Endothelial cell of umbilical vein (primary cell): ENCODE measurements around the gene ULK4. TPM values are rescaled to one million over a fixed set of nuclear protein-coding genes. Genes with fewer than 3 reads are reported as not detected.

ENCODE experiments used
- BruUV-seq: library from RNA; stranded (reverse); fragments of 400-500 nt; replicated peaks from 2 replicates; lab custom pipeline; 2021; lab: Mats Ljungman, UMichigan
- CTCF ChIA-PET: fragments of 300-600, 350-600 bp; sonication (Branson Sonifier 250); formaldehyde crosslinking; loops from one replicate; lab custom pipeline; 2021; ENCODE audit warnings: antibody characterized with exemption, inconsistent platforms; lab: Charles Lee
- POLR2A ChIA-PET: fragments of 300-600, 350-600 bp; sonication (Branson Sonifier 250); formaldehyde crosslinking; loops from one replicate; lab custom pipeline; 2021; ENCODE audit warnings: antibody characterized with exemption, inconsistent platforms; lab: Charles Lee
- DNase-seq: peaks from one replicate; pipeline ENCODE4 v3.0.0-alpha.2; 2011; ENCODE audit warnings: low read depth, low spot score
- FAIRE-seq: peaks from 2 replicates; lab custom pipeline; 2011; peaks lifted over from hg19 to GRCh38; lab: Jason Lieb, UNC
- H2AFZ ChIP-seq: 2 replicates; pipeline ENCODE4 v1.6.0; 2012; ENCODE audit warnings: low read depth, low read length, control low read depth, inconsistent platforms
- H3K27ac ChIP-seq: 2 replicates; pipeline ENCODE4 v1.5.1; 2011; ENCODE audit warnings: low read depth, mild to moderate bottlenecking, control low read depth, low read length, moderate library complexity; ENCODE audit not compliant: insufficient read depth
- H3K27me3 ChIP-seq, 2 experiments: 2 replicates each; pipeline versions ENCODE4 v1.6.0 to v1.6.1; 2011; ENCODE audit warnings: low read length in 2 of 2, mixed read lengths in 1 of 2; ENCODE audit not compliant: control insufficient read depth in 2 of 2, insufficient read depth in 2 of 2
- H3K36me3 ChIP-seq, 2 experiments: 2 replicates in 1 of 2; 3 replicates in 1 of 2; pipeline ENCODE4 v1.5.1; 2011; ENCODE audit warnings: low read length in 2 of 2, mild to moderate bottlenecking in 1 of 2, moderate library complexity in 1 of 2; ENCODE audit not compliant: control insufficient read depth in 2 of 2, insufficient read depth in 2 of 2; ENCODE audit errors: extremely low read depth in 1 of 2
- H3K4me1 ChIP-seq: 3 replicates; pipeline ENCODE4 v1.5.1; 2011; ENCODE audit warnings: mild to moderate bottlenecking, low read length; ENCODE audit not compliant: control insufficient read depth, insufficient read depth; ENCODE audit errors: extremely low read depth
- H3K4me2 ChIP-seq: 2 replicates; pipeline ENCODE4 v1.6.1; 2011; ENCODE audit warnings: low read length, control low read depth, mixed read lengths; ENCODE audit not compliant: insufficient read depth
- H3K4me3 ChIP-seq, 3 experiments: fragments of 200-600 bp in 1 of 3; sonication (generic), shearing (Covaris generic) in 1 of 3; replicated peaks in 1 of 3; 2 replicates each; pipeline ENCODE4 v1.5.1; 2011 to 2016; ENCODE audit warnings: control low read depth in 3 of 3, low read length in 3 of 3, mild to moderate bottlenecking in 2 of 3, inconsistent platforms in 1 of 3, low read depth in 1 of 3, moderate library complexity in 1 of 3; ENCODE audit not compliant: insufficient read depth in 1 of 3
- H3K79me2 ChIP-seq: 2 replicates; pipeline ENCODE4 v1.6.0; 2012; ENCODE audit warnings: low read length, inconsistent platforms; ENCODE audit not compliant: control insufficient read depth, insufficient read depth
- H3K9ac ChIP-seq: replicated peaks from 2 replicates; pipeline ENCODE3; 2011; ENCODE audit warnings: low read length, control low read depth; ENCODE audit not compliant: insufficient read depth; ENCODE audit errors: extremely low read depth
- H3K9me1 ChIP-seq: replicated peaks from 3 replicates; pipeline ENCODE4 v1.6.0; 2011; ENCODE audit warnings: mild to moderate bottlenecking, low read length; ENCODE audit not compliant: control insufficient read depth, insufficient read depth; ENCODE audit errors: extremely low read depth
- H3K9me3 ChIP-seq: replicated peaks from 2 replicates; pipeline ENCODE4 v1.5.1; 2012; ENCODE audit warnings: low read length, inconsistent platforms; ENCODE audit not compliant: control insufficient read depth, insufficient read depth
- H4K20me1 ChIP-seq: replicated peaks from 2 replicates; pipeline ENCODE3; 2011; ENCODE audit warnings: mild to moderate bottlenecking, low read length; ENCODE audit not compliant: control insufficient read depth, insufficient read depth; ENCODE audit errors: extremely low read depth
- EZH2 ChIP-seq: IDR thresholded peaks from 2 replicates; pipeline ENCODE4 v1.6.1; 2012; ENCODE audit warnings: borderline replicate concordance, low read depth, mild to moderate bottlenecking, moderate library complexity, low read length, inconsistent platforms; ENCODE audit not compliant: severe bottlenecking
- FOS ChIP-seq: IDR thresholded peaks from 2 replicates; pipeline ENCODE4 v1.6.1; 2011; ENCODE audit warnings: mild to moderate bottlenecking, low read length, moderate library complexity, borderline replicate concordance; ENCODE audit not compliant: insufficient read depth
- GATA2 ChIP-seq: IDR thresholded peaks from 2 replicates; pipeline ENCODE4 v1.7.0; 2011; ENCODE audit warnings: low read depth, mild to moderate bottlenecking, moderate library complexity, mixed read lengths, low read length; ENCODE audit not compliant: insufficient read length, insufficient read depth
- JUN ChIP-seq: IDR thresholded peaks from 2 replicates; pipeline ENCODE4 v1.6.1; 2011; ENCODE audit warnings: borderline replicate concordance, low read depth; ENCODE audit not compliant: insufficient read length, insufficient read depth
- MYC ChIP-seq: IDR thresholded peaks from one replicate; pipeline ENCODE4 v1.6.1; 2011; ENCODE audit warnings: mild to moderate bottlenecking, low read depth, low read length
- POLR2A ChIP-seq: IDR thresholded peaks from 2 replicates; pipeline ENCODE4 v1.6.1; 2012; ENCODE audit warnings: low read depth, mild to moderate bottlenecking, control low read depth, low read length
- POLR2AphosphoS5 ChIP-seq: IDR thresholded peaks from 2 replicates; pipeline ENCODE4 v1.6.1; 2012; ENCODE audit warnings: low read depth, mild to moderate bottlenecking, control low read depth, low read length, moderate library complexity; ENCODE audit not compliant: insufficient read depth
- dilution Hi-C: fragments of 300-500 bp; cut with MboI; formaldehyde crosslinking; loops from one replicate; pipeline ENCODE4 v1.15.0; 2019; ENCODE audit warnings: low sequenced_read_pairs; ENCODE audit not compliant: extremely low pct_ligation_motif_present
- intact Hi-C: fragments of 100-400 bp; cut with micrococcal nuclease; formaldehyde crosslinking; loops from one replicate; pipeline ENCODE4 v1.10.0; 2022
- polyA plus RNA-seq, 4 experiments: library from polyadenylated mRNA; depleted of rRNA in 3 of 4; stranded (reverse) in 3 of 4; unstranded in 1 of 4; fragments of >200 nt; gene quantifications; 2 replicates each; pipeline versions ENCODE4 v1.2.1 to v1.2.3, GENCODE V29; 2011 to 2012; ENCODE audit warnings: missing spikeins in 1 of 4
- total RNA-seq: library from RNA; stranded (reverse); gene quantifications from 2 replicates; pipeline ENCODE4 v1.2.3, GENCODE V29; 2021
- TF ChIP-seq, protein P1 (sequence below), 2 donors: IDR thresholded peaks; 1 replicate in 1 of 2; 2 replicates in 1 of 2; pipeline ENCODE4 v1.5.1; 2011; ENCODE audit warnings: low read length in 2 of 2, mild to moderate bottlenecking in 2 of 2, moderate library complexity in 2 of 2, control low read depth in 1 of 2, inconsistent platforms in 1 of 2, low read depth in 1 of 2; ENCODE audit not compliant: insufficient read depth in 1 of 2; ENCODE audit errors: extremely low read depth in 1 of 2
- TF ChIP-seq, protein P2 (sequence below): IDR thresholded peaks from 2 replicates; pipeline ENCODE4 v1.6.1; 2011; ENCODE audit not compliant: insufficient read depth, insufficient read length

Gene ULK4
- total and polyA plus RNA-seq, 2 donors (not counting 3 experiments of a cell fraction or from before 2014, with no cell fraction given), result 3.3 to 16.0 TPM

DNA sequence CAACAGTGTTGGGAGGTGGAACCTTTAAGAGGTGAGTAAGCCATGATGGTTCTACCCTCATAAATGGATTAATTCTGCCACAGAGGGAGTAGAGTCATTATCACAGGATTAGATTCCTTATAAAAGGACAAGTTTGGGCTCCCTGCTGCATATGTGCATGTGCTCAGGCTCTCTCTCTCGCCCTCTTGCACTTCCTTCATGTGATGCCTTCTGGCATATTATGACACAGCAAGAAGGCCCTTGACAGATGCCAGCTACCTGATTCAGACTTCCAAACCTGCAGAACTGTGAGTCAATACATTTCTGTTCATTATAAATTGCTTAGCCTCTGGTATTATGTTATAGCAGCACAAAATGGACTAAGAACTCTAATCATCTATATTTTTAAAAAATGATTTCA, 557.3 kb downstream of the ULK4 start:
- ChIA-PET CTCF (no interaction called here), POLR2A (no interaction called here)
- no peak for TF ChIP-seq MYC
- TF ChIP-seq, protein P1, sequence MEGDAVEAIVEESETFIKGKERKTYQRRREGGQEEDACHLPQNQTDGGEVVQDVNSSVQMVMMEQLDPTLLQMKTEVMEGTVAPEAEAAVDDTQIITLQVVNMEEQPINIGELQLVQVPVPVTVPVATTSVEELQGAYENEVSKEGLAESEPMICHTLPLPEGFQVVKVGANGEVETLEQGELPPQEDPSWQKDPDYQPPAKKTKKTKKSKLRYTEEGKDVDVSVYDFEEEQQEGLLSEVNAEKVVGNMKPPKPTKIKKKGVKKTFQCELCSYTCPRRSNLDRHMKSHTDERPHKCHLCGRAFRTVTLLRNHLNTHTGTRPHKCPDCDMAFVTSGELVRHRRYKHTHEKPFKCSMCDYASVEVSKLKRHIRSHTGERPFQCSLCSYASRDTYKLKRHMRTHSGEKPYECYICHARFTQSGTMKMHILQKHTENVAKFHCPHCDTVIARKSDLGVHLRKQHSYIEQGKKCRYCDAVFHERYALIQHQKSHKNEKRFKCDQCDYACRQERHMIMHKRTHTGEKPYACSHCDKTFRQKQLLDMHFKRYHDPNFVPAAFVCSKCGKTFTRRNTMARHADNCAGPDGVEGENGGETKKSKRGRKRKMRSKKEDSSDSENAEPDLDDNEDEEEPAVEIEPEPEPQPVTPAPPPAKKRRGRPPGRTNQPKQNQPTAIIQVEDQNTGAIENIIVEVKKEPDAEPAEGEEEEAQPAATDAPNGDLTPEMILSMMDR (IDR thresholded peaks at IDR 0.05; ENCODE audit: extremely low read depth in 1 of 2, insufficient read depth in 1 of 2, low read depth in 1 of 2, low read length in 2 of 2), result no peak
- TF ChIP-seq EZH2, result no peak
- TF ChIP-seq POLR2AphosphoS5, result no peak
- no peak for TF ChIP-seq GATA2
- TF ChIP-seq JUN, result no peak
- no peak for TF ChIP-seq FOS
- TF ChIP-seq, protein P2, sequence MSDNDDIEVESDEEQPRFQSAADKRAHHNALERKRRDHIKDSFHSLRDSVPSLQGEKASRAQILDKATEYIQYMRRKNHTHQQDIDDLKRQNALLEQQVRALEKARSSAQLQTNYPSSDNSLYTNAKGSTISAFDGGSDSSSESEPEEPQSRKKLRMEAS, result no peak
- TF ChIP-seq POLR2A, result no peak
- no peaks in the 10 kb centered on the region for H3K4me1 ChIP-seq
- no peaks in the 10 kb centered on the region for H3K9me3 ChIP-seq
- no peaks in the 10 kb centered on the region for H3K9me1 ChIP-seq
- dilution Hi-C loops, result no loop called here
- H2AFZ ChIP-seq, result no peak overlapping the region
- no peak overlapping the region for H3K27ac ChIP-seq
- FAIRE-seq (no peak), DNase-seq (no peak)
- intact Hi-C loops, result no loop called here
- BruUV-seq, result no TSS peak
- H3K9ac ChIP-seq, result no peak overlapping the region
- no peak overlapping the region for H3K4me3 ChIP-seq
- no peaks in the 10 kb centered on the region for H3K27me3 ChIP-seq
- no peaks in the 10 kb centered on the region for H3K79me2 ChIP-seq
- no peak overlapping the region for H3K4me2 ChIP-seq
- no peaks in the 10 kb centered on the region for H4K20me1 ChIP-seq
- H3K36me3 ChIP-seq, result no peaks in the 10 kb centered on the region
